ENCODE data around the gene DPY19L1.
"Not testable (repeated sequence)": the region's sequence is repeated elsewhere in the genome, so short reads cannot be mapped to it uniquely, and the experiment has no call there.

The DPY19L1 gene

DNA sequence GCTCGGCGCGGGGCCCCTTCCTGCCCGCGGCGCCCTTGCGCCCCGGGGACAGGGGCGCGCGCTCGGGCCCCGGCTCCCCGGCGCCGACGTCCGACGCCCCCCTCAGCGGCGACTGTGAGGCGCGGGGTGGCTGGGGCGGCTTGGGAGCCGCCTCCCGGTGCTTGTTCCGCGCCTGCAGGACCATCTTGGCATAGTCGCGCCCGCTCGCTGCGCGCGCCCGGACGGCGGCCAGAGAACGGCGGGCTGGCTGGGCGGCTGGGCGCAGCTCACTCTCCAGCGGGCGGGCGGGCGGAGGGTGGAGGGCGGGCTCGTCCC is at the start of gene DPY19L1:
Gene DPY19L1, minus strand, starts transcription at position 275 of the 315 bp plus-strand sequence. Its CDS starts 91 bp downstream, at position 184.
- DNase-seq (ENCODE audit: low read depth in 2 of 2) = no peak

DNA sequence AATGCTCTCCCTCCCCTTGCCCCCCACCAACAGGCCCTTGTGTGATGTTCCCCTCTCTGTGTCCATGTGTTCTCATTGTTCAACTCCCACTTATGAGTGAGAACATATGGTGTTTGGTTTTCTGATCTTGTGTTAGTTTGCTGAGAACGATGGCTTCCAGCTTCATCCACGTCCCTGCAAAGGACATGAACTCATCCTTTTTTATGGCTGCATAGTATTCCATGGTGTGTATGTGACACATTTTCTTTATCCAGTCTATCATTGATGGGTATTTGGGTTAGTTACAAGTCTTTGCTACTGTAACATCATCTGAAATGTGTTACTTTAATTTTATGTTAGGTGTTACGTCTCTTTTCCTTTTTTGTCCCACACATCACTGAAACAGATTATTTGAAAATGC is 42.2 kb upstream of the DPY19L1 start:
- DNase-seq (ENCODE audit: low read depth in 2 of 2) = not testable (repeated sequence)

GRCh38 chr7:35074008-35074407 is 36.7 kb upstream of the DPY19L1 start:
- not testable (repeated sequence) for DNase-seq (ENCODE audit: low read depth in 2 of 2)

GRCh38 chr7:35072950-35073827 is 35.9 kb upstream of the DPY19L1 start:
- not testable (repeated sequence) for DNase-seq (ENCODE audit: low read depth in 2 of 2)

GRCh38 chr7:35069084-35069483 is 31.8 kb upstream of the DPY19L1 start:
- DNase-seq (ENCODE audit: low read depth in 2 of 2) = not testable (repeated sequence)

- not testable (repeated sequence) for DNase-seq (ENCODE audit: low read depth in 2 of 2)
Observed at GRCh38 chr7:35065382-35065781, 28.1 kb upstream of the DPY19L1 start.

- not testable (repeated sequence) for DNase-seq (ENCODE audit: low read depth in 2 of 2)
Observed at GRCh38 chr7:35058571-35058970, 21.3 kb upstream of the DPY19L1 start.

GRCh38 chr7:35057505-35058451 is 20.5 kb upstream of the DPY19L1 start:
- DNase-seq (ENCODE audit: low read depth in 2 of 2) = not testable (repeated sequence)

GRCh38 chr7:35055733-35056132 is 18.4 kb upstream of the DPY19L1 start:
- not testable (repeated sequence) for DNase-seq (ENCODE audit: low read depth in 2 of 2)

DNA sequence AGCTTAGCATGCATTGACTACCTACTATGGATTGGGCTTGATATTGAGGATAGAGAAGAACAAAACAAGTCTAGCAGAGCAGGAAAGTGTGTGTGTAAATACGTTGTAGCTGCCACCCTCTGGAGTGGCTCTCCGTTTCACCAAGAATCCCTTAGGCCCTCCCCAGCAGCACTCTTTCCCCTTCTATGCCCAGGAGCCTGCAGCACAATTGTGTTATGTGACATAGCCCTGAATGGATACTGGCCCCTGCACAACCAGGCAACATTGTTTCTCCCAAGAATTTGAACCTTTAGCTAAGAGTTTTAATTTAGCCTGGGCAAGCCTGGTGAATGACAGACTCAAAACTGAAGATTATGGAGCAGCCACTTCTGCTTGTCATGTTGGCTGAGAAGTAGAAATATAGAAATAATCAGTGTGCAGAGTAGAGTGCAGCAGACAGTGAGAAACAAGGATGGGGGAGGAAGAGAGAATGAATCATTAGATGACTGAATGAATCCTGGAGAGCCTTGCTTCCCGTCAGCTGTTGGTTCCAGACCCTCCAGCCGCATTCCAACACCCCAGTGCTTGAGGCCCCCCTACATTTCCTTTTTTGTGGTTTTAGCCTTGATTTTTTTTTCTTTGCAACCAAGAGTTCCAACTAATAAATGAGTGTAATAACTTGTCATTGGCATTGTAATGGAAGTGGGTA is 16.3 kb upstream of the DPY19L1 start:
- not testable (repeated sequence) for DNase-seq (ENCODE audit: low read depth in 2 of 2)

- not testable (repeated sequence) for DNase-seq (ENCODE audit: low read depth in 2 of 2)
Observed at GRCh38 chr7:35048390-35048789, 11.1 kb upstream of the DPY19L1 start.

- not testable (repeated sequence) for DNase-seq (ENCODE audit: low read depth in 2 of 2)
Observed at GRCh38 chr7:35047912-35048305, 10.6 kb upstream of the DPY19L1 start.

DNA sequence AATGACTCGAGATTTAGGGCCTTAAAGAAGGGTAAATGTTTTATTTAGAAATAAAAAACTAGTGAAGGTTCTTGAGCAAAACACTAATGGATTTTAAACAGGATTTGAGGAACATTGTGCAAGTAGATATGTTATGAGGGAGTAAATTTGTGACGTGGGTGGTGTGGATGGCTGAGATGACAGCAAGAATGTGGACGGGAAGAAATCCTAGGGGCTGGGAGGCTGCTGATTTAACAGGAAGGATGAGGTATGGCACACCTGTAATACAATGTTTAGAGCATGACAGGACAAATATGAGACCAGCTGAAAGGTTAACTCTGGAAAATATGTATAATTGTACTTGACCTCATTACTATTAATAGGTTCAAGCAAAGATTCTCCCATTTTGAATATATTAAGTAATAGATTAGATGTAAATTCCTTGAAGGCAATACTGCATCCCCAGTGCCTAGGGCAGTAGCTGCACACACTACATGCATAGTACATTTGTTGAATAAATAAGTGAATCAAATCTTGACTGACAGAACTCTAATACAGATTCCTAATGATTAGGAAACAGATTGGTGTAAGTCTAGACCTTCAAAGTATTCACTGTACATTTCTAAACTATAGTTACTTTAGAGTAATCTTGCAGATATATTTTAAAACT is 10.1 kb upstream of the DPY19L1 start:
- not testable (repeated sequence) for DNase-seq (ENCODE audit: low read depth in 2 of 2)

GRCh38 chr7:35043301-35043700 is 6.0 kb upstream of the DPY19L1 start:
- DNase-seq (ENCODE audit: low read depth in 2 of 2) = not testable (repeated sequence)

GRCh38 chr7:35040906-35041305 is 3.6 kb upstream of the DPY19L1 start:
- DNase-seq (ENCODE audit: low read depth in 2 of 2) = no peak

DNA sequence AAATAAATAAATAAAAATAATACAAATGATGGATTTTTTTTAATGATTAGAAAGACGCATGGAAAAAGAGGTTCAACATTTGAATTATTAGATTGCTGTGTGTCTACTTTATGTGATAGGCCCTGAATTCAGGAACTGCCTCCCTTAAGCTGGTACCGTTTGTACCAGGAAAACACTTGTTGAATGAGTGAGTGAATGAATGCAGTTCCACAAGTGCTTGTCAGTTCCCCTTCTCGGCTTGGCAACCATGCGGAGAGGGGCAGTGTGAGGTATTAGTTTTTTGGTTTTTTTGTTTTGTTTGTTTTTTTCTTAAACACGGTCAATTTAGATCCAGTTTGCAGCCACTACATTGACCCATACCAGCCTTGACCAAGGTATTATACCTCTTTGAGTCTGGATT is 2.1 kb upstream of the DPY19L1 start:
- no peak for DNase-seq (ENCODE audit: low read depth in 2 of 2)

GRCh38 chr7:35038354-35038753 is 1.1 kb upstream of the DPY19L1 start:
- no peak for DNase-seq (ENCODE audit: low read depth in 2 of 2)

- peak; percentile 83 to 86 for DNase-seq (ENCODE audit: low read depth in 2 of 2)
Observed at GRCh38 chr7:35037526-35038341, 449 bp upstream of the DPY19L1 start.

DNA sequence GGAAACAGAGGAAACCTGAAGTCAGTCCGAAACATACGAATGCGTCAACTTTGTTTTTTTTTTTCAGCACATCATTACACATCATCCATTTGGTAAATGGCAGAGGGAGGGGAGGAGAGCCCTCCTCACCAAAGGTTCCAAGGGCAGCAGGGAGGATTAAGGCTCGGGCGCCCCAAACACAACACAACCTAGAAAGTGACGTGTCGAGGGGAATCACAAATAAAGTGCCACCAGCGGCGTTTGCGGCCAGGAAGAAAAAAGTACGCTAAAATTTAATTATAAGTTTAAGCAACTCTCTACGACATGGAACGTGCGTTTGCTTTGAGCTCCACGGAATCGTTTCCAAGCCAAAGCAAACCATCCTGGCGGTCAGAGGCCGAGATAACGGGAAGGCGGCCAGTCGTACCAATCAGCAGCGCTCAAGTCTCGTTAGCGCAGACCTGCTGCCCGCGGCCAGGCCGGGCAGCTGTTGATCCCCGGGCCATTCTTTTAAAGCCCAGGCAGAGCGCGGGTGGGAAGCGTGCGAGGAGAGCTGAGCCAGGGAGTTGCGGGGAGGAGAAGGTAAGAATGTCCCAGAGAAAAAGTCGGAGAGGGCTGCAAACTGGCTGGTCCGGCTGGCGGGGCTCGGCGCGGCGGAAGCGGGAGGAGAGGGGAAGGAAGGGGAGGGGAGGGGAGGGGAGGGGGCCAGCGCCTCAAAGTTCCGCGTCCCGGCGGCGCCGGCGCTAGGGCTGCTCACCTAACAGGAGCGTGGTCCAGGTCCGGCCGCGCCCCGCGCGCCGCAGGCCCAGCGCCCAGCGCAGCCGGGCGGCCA is 719 bp downstream of the DPY19L1 start:
- DNase-seq (ENCODE audit: low read depth in 2 of 2) = no peak
